ENCODE data around the gene TOP3B.

Gene TOP3B

DNA sequence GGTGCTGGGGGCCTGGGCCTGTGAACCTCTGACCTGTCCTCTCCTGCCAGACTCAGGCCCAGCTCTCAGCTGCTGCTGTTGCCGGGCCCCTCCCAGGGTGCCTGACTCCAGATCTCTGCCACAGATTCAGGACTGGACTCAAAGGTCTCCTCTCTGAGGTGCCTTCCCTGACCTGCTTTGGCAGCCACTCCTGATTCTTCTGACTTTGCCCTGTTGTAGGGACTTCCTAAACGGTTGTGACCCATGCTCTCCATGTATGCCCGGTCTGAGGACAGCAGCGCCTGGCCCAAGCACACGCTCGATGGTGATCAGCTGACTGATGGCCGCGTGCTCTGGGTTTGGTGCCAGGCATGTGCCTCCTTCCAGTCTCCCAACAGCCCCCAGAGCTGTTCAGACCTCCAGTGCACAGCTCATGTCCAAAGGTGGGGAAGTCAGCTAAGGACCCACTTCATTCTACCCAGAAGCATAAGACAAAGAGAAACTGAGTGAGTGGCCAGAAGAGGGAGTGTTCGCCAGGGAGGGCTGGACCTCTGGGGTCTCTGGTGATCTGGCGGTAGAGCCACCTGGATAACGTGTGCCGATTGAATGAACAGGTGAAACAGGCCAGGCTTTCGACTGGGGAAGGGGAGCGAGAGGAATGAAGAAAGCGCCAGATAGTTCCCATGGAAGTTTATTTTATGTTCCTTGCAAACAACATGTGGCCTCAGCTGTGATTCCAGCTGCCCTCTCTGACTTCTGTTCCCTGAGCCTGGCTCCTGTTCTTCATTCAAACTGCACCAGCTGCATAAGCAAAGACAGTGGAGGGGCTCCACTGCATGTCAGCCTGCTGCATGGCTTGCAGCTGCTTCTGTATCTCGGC, 8.1 kb upstream of the TOP3B start:
- TF ChIP-seq, protein P1, sequence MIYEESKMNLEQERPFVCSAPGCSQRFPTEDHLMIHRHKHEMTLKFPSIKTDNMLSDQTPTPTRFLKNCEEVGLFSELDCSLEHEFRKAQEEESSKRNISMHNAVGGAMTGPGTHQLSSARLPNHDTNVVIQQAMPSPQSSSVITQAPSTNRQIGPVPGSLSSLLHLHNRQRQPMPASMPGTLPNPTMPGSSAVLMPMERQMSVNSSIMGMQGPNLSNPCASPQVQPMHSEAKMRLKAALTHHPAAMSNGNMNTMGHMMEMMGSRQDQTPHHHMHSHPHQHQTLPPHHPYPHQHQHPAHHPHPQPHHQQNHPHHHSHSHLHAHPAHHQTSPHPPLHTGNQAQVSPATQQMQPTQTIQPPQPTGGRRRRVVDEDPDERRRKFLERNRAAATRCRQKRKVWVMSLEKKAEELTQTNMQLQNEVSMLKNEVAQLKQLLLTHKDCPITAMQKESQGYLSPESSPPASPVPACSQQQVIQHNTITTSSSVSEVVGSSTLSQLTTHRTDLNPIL (CRISPR knock-in tag; IDR thresholded peaks at IDR 0.05; ENCODE audit: low read depth): no peak
- TF ChIP-seq ZFP30 (CRISPR knock-in tag; IDR thresholded peaks at IDR 0.05): no peak

DNA sequence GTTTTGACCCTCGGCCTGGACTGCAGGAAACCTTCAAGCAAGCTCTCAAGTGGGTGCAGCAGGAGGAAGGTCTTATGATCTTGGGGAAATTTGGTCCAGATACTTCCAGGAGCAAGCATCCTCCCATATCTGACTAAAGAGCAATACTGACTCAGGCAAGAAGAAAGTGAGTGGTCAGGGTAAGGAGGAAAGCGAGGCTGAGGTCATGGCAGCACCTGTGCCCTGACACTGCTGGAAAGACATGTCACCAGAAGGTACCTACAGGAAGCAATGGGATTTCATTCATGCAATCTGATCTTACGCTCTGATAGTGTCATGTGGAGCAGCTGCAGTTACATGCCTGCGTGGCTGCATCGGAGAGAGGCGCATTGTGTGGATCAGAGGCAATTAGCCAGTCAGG, 6.5 kb upstream of the TOP3B start:
- TF ChIP-seq SNAI2 (CRISPR knock-in tag; IDR thresholded peaks at IDR 0.05) (no peak), CSRNP3 (CRISPR knock-in tag; IDR thresholded peaks at IDR 0.05) (no peak)
- TF ChIP-seq, protein P2, sequence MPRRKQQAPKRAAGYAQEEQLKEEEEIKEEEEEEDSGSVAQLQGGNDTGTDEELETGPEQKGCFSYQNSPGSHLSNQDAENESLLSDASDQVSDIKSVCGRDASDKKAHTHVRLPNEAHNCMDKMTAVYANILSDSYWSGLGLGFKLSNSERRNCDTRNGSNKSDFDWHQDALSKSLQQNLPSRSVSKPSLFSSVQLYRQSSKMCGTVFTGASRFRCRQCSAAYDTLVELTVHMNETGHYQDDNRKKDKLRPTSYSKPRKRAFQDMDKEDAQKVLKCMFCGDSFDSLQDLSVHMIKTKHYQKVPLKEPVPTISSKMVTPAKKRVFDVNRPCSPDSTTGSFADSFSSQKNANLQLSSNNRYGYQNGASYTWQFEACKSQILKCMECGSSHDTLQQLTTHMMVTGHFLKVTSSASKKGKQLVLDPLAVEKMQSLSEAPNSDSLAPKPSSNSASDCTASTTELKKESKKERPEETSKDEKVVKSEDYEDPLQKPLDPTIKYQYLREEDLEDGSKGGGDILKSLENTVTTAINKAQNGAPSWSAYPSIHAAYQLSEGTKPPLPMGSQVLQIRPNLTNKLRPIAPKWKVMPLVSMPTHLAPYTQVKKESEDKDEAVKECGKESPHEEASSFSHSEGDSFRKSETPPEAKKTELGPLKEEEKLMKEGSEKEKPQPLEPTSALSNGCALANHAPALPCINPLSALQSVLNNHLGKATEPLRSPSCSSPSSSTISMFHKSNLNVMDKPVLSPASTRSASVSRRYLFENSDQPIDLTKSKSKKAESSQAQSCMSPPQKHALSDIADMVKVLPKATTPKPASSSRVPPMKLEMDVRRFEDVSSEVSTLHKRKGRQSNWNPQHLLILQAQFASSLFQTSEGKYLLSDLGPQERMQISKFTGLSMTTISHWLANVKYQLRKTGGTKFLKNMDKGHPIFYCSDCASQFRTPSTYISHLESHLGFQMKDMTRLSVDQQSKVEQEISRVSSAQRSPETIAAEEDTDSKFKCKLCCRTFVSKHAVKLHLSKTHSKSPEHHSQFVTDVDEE (CRISPR knock-in tag; IDR thresholded peaks at IDR 0.05): no peak
- no peak for ATAC-seq

More for the DNA sequence above, 8.1 kb upstream of the TOP3B start:
- ATAC-seq: no peak

- ATAC-seq: no peak
- TF ChIP-seq ZNF565 (CRISPR knock-in tag; conservative IDR thresholded peaks at IDR 0.05; ENCODE audit: low read depth) (no peak), PATZ1 (CRISPR knock-in tag; IDR thresholded peaks at IDR 0.05; ENCODE audit: borderline replicate concordance) (no peak), RARB (CRISPR knock-in tag; IDR thresholded peaks at IDR 0.05) (no peak), ZNF8 (CRISPR knock-in tag; IDR thresholded peaks at IDR 0.05) (no peak), TCF4 (CRISPR knock-in tag; IDR thresholded peaks at IDR 0.05; ENCODE audit: borderline replicate concordance) (no peak), CSRNP3 (CRISPR knock-in tag; IDR thresholded peaks at IDR 0.05) (no peak), GLIS3 (CRISPR knock-in tag; IDR thresholded peaks at IDR 0.05) (no peak), ESRRG (CRISPR knock-in tag; IDR thresholded peaks at IDR 0.05) (no peak), ZFP3 (CRISPR knock-in tag; IDR thresholded peaks at IDR 0.05) (no peak), ZFP30 (CRISPR knock-in tag; IDR thresholded peaks at IDR 0.05) (no peak), ZNF70 (CRISPR knock-in tag; IDR thresholded peaks at IDR 0.05) (no peak), BACH2 (CRISPR knock-in tag; IDR thresholded peaks at IDR 0.05; ENCODE audit: borderline replicate concordance) (no peak), SNAI2 (CRISPR knock-in tag; IDR thresholded peaks at IDR 0.05) (no peak)
- TF ChIP-seq, protein P2 (CRISPR knock-in tag; IDR thresholded peaks at IDR 0.05): no peak
- TF ChIP-seq, protein P1 (CRISPR knock-in tag; IDR thresholded peaks at IDR 0.05; ENCODE audit: low read depth): no peak
These were observed 2.6 kb upstream of the TOP3B start for GRCh38 chr22:21985214-21985613.

Measured in SK-N-SH treated with all-trans-retinoic acid at 6 μM for 48 hours (cell line).